HG02840 (cell line): ENCODE data around the gene KRTAP10-7.
"Not testable (repeated sequence)": the region's sequence is repeated elsewhere in the genome, so short reads cannot be mapped to it uniquely, and the experiment has no call there.

Experiments used
- ATAC-seq: cut with Tn5 transposase; IDR thresholded peaks from one replicate; pipeline ENCODE4 v1.9.1; 2021; ENCODE audit warnings: mild to moderate bottlenecking, moderate library complexity, moderate number of reproducible peaks; ENCODE audit not compliant: unreplicated experiment, low FRiP score

KRTAP10-7 gene

GRCh38 chr21:44571296-44571695 is 29.1 kb upstream of the KRTAP10-7 start:
- no peak for ATAC-seq

- ATAC-seq: no peak
Observed at GRCh38 chr21:44571844-44572782, 28.3 kb upstream of the KRTAP10-7 start.

GRCh38 chr21:44572959-44573583 is 27.3 kb upstream of the KRTAP10-7 start:
- ATAC-seq: no peak

- ATAC-seq: not testable (repeated sequence)
Observed at GRCh38 chr21:44573630-44574456, 26.6 kb upstream of the KRTAP10-7 start, which contains the start of gene KRTAP10-4. TSS of gene KRTAP10-4 (plus strand) at chr21:44573729. CDS start at chr21:44573759, 30 bp downstream.

- ATAC-seq: no peak
Observed at GRCh38 chr21:44574457-44575306, 25.7 kb upstream of the KRTAP10-7 start.

GRCh38 chr21:44575307-44576024 is 24.9 kb upstream of the KRTAP10-7 start:
- no peak for ATAC-seq

GRCh38 chr21:44576025-44576420 is 24.4 kb upstream of the KRTAP10-7 start:
- ATAC-seq: no peak

GRCh38 chr21:44578371-44579055 is 21.9 kb upstream of the KRTAP10-7 start:
- ATAC-seq: no peak

GRCh38 chr21:44579056-44579832 is 21.2 kb upstream of the KRTAP10-7 start:
- ATAC-seq: no peak

GRCh38 chr21:44579833-44580144 is 20.6 kb upstream of the KRTAP10-7 start:
- ATAC-seq: no peak

- ATAC-seq: not testable (repeated sequence)
Observed at GRCh38 chr21:44580231-44580821, 20.1 kb upstream of the KRTAP10-7 start, which contains the start of gene KRTAP10-5. TSS of gene KRTAP10-5 (minus strand) at chr21:44580604. CDS start at chr21:44580578, 26 bp downstream.

- ATAC-seq: no peak
Observed at GRCh38 chr21:44581158-44581557, 19.2 kb upstream of the KRTAP10-7 start.

GRCh38 chr21:44582055-44582454 is 18.3 kb upstream of the KRTAP10-7 start:
- no peak for ATAC-seq

GRCh38 chr21:44583089-44583799 is 17.2 kb upstream of the KRTAP10-7 start:
- ATAC-seq: no peak

GRCh38 chr21:44583800-44584147 is 16.6 kb upstream of the KRTAP10-7 start:
- no peak for ATAC-seq

- ATAC-seq: no peak
Observed at GRCh38 chr21:44585892-44586291, 14.5 kb upstream of the KRTAP10-7 start.

- no peak for ATAC-seq
Observed at GRCh38 chr21:44589094-44589493, 11.3 kb upstream of the KRTAP10-7 start.
